CD4-positive, alpha-beta T cell (primary cell): ENCODE results near the gene GPR63. TPM values are rescaled to one million over a fixed set of nuclear protein-coding genes. Genes with fewer than 3 reads are reported as not detected.

Experiments
- ATAC-seq: fragments of 200-7000 bp; cut with Tn5 transposase; one replicate; pipeline ENCODE4 v1.10.0; 2022; ENCODE audit warnings: mild to moderate bottlenecking; ENCODE audit not compliant: poor library complexity
- CTCF ChIA-PET: fragments of 350-600 bp; sonication (Branson Sonifier 250); formaldehyde crosslinking; loops from one replicate; lab custom pipeline; 2021; ENCODE audit warnings: antibody characterized with exemption, inconsistent platforms; lab: Charles Lee
- POLR2A ChIA-PET: fragments of 350-600 bp; sonication (Branson Sonifier 250); formaldehyde crosslinking; loops from one replicate; lab custom pipeline; 2021; ENCODE audit warnings: antibody characterized with exemption, inconsistent platforms; lab: Charles Lee
- DNase-seq, 14 experiments: peaks; one replicate each; pipeline ENCODE4 v3.0.0-alpha.2; 2013 to 2020; ENCODE audit warnings: mixed read lengths in 2 of 14
- H3K27ac ChIP-seq, 2 donors: one replicate each; pipeline versions ENCODE4 v1.5.1 to v1.7.0; 2013; ENCODE audit warnings: low read length in 2 of 2, low read depth in 1 of 2, mild to moderate bottlenecking in 1 of 2
- H3K27me3 ChIP-seq, 2 experiments: 1 replicate in 1 of 2; 2 replicates in 1 of 2; pipeline versions ENCODE4 v1.6.1 to v1.7.0; 2013; ENCODE audit warnings: low read length in 2 of 2, control low read depth in 1 of 2, mild to moderate bottlenecking in 1 of 2, moderate library complexity in 1 of 2; ENCODE audit not compliant: insufficient read depth in 2 of 2, control insufficient read depth in 1 of 2
- H3K36me3 ChIP-seq: one replicate; pipeline ENCODE4 v1.6.1; 2013; ENCODE audit warnings: low read length, control low read depth; ENCODE audit not compliant: insufficient read depth
- H3K4me1 ChIP-seq: one replicate; pipeline ENCODE4 v1.6.1; 2013; ENCODE audit warnings: low read length, control low read depth; ENCODE audit not compliant: insufficient read depth
- H3K4me3 ChIP-seq: one replicate; pipeline ENCODE4 v1.5.1; 2013; ENCODE audit warnings: mild to moderate bottlenecking, low read length, moderate library complexity
- H3K9me3 ChIP-seq, 2 experiments: 1 replicate in 1 of 2; 2 replicates in 1 of 2; pipeline versions ENCODE4 v1.6.1 to v1.7.0; 2013; ENCODE audit warnings: low read length in 2 of 2, mild to moderate bottlenecking in 2 of 2, control low read depth in 1 of 2, moderate library complexity in 1 of 2; ENCODE audit not compliant: control insufficient read depth in 1 of 2, insufficient read depth in 1 of 2
- H3K27ac Mint-ChIP-seq: one replicate; pipeline ENCODE4 v1.8.0; 2020; ENCODE audit warnings: mixed read lengths
- H3K27me3 Mint-ChIP-seq: one replicate; pipeline ENCODE4 v1.8.0; 2021; ENCODE audit warnings: mixed read lengths
- H3K36me3 Mint-ChIP-seq: one replicate; pipeline ENCODE4 v1.8.0; 2021; ENCODE audit warnings: low read depth, mixed read lengths
- H3K4me1 Mint-ChIP-seq: one replicate; pipeline ENCODE4 v1.8.0; 2021; ENCODE audit warnings: low read depth, mixed read lengths
- H3K4me3 Mint-ChIP-seq: one replicate; pipeline ENCODE4 v1.8.0; 2020; ENCODE audit warnings: mild to moderate bottlenecking, mixed read lengths
- H3K9me3 Mint-ChIP-seq: one replicate; pipeline ENCODE4 v1.8.0; 2020; ENCODE audit warnings: mixed read lengths
- intact Hi-C, 2 experiments: fragments of 100-400 bp; cut with DNase I in 1 of 2; cut with micrococcal nuclease in 1 of 2; formaldehyde crosslinking; loops; one replicate each; pipeline versions ENCODE4 v1.15.1 to v1.9.0; 2023 to 2025; cut with DNase I, micrococcal nuclease
- total RNA-seq, 174 experiments: library from RNA in 2 of 174; stranded (reverse) in 2 of 174; gene quantifications; one replicate each; pipeline ENCODE4 v1.2.3 and lab custom pipeline; 2021 to 2026
- TF ChIP-seq, protein P1 (sequence below): fragments of 200-600 bp; IDR thresholded peaks from one replicate; pipeline ENCODE4 v1.8.0; 2022; ENCODE audit warnings: antibody characterized with exemption, mild to moderate bottlenecking

Gene GPR63
- total RNA-seq, 2 experiments from 2014 or later: 0.20 to 0.25 TPM

GRCh38 chr6:96823743-96824142 lies 13.5 kb downstream of the GPR63 start:
- Mint-ChIP-seq H3K36me3 (no peaks in the 10 kb centered on the region), H3K9me3 (peaks cover 2% of the 10 kb centered on the region), H3K4me3 (no peak overlapping the region), H3K4me1 (no peaks in the 10 kb centered on the region), H3K27ac (no peak overlapping the region), H3K27me3 (no peaks in the 10 kb centered on the region)
- TF ChIP-seq, protein P1, sequence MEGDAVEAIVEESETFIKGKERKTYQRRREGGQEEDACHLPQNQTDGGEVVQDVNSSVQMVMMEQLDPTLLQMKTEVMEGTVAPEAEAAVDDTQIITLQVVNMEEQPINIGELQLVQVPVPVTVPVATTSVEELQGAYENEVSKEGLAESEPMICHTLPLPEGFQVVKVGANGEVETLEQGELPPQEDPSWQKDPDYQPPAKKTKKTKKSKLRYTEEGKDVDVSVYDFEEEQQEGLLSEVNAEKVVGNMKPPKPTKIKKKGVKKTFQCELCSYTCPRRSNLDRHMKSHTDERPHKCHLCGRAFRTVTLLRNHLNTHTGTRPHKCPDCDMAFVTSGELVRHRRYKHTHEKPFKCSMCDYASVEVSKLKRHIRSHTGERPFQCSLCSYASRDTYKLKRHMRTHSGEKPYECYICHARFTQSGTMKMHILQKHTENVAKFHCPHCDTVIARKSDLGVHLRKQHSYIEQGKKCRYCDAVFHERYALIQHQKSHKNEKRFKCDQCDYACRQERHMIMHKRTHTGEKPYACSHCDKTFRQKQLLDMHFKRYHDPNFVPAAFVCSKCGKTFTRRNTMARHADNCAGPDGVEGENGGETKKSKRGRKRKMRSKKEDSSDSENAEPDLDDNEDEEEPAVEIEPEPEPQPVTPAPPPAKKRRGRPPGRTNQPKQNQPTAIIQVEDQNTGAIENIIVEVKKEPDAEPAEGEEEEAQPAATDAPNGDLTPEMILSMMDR: no peak
- ChIA-PET POLR2A (no interaction called here), CTCF (no interaction called here)
- Histone ChIP-seq H3K9me3 (no peaks in the 10 kb centered on the region), H3K27me3 (no peaks in the 10 kb centered on the region), H3K36me3 (no peaks in the 10 kb centered on the region), H3K4me1 (no peaks in the 10 kb centered on the region), H3K27ac (no peak overlapping the region), H3K4me3 (no peak overlapping the region)
- intact Hi-C loops: no loop called here
- no peak for DNase-seq
- ATAC-seq: no peak

- H3K36me3 ChIP-seq: no peaks in the 10 kb centered on the region
- no peak overlapping the region for H3K27ac ChIP-seq
- no peak overlapping the region for H3K4me3 ChIP-seq
- no peaks in the 10 kb centered on the region for H3K4me1 ChIP-seq
- CTCF ChIA-PET: no interaction called here
- H3K9me3 Mint-ChIP-seq: peaks cover 2% of the 10 kb centered on the region
- POLR2A ChIA-PET: interaction anchor here (1.0 kb wide), 1 partner anchor 11 kb away, joined by 3 read pairs; no protein-coding TSS in a partner anchor
- no peak overlapping the region for H3K4me3 Mint-ChIP-seq
- H3K36me3 Mint-ChIP-seq: no peaks in the 10 kb centered on the region
- no peaks in the 10 kb centered on the region for H3K4me1 Mint-ChIP-seq
- no peak overlapping the region for H3K27ac Mint-ChIP-seq
- TF ChIP-seq, protein P1: no peak
- H3K9me3 ChIP-seq: no peaks in the 10 kb centered on the region
- no peaks in the 10 kb centered on the region for H3K27me3 ChIP-seq
- DNase-seq (no peak), ATAC-seq (no peak)
- H3K27me3 Mint-ChIP-seq: no peaks in the 10 kb centered on the region
- intact Hi-C loops: no loop called here
These were observed 16.2 kb downstream of the GPR63 start for GRCh38 chr6:96821034-96821433.

GRCh38 chr6:96816301-96816817 lies 20.9 kb downstream of the GPR63 start:
- ATAC-seq (no peak), DNase-seq (no peak)
- Histone ChIP-seq H3K36me3 (no peaks in the 10 kb centered on the region), H3K27me3 (no peaks in the 10 kb centered on the region), H3K9me3 (no peaks in the 10 kb centered on the region), H3K4me3 (no peak overlapping the region), H3K27ac (no peak overlapping the region), H3K4me1 (no peaks in the 10 kb centered on the region)
- intact Hi-C loops: no loop called here
- ChIA-PET CTCF (no interaction called here), POLR2A (no interaction called here)
- peaks cover 6% of the 10 kb centered on the region for H3K27me3 Mint-ChIP-seq
- H3K27ac Mint-ChIP-seq: no peak overlapping the region
- no peaks in the 10 kb centered on the region for H3K36me3 Mint-ChIP-seq
- peaks cover 2% of the 10 kb centered on the region for H3K9me3 Mint-ChIP-seq
- H3K4me1 Mint-ChIP-seq: no peaks in the 10 kb centered on the region
- no peak overlapping the region for H3K4me3 Mint-ChIP-seq
- TF ChIP-seq, protein P1: no peak
